ENCODE data around the gene ZC3HAV1. TPM values are rescaled to one million over a fixed set of nuclear protein-coding genes. Genes with fewer than 3 reads are reported as not detected.
A peak's percentile ranks its signal among the peaks of the same experiment; 100 is the strongest.

The ZC3HAV1 gene
- total and polyA plus RNA-seq, 12 donors, result 2.7 to 28.3 (median 6.4) TPM

DNA sequence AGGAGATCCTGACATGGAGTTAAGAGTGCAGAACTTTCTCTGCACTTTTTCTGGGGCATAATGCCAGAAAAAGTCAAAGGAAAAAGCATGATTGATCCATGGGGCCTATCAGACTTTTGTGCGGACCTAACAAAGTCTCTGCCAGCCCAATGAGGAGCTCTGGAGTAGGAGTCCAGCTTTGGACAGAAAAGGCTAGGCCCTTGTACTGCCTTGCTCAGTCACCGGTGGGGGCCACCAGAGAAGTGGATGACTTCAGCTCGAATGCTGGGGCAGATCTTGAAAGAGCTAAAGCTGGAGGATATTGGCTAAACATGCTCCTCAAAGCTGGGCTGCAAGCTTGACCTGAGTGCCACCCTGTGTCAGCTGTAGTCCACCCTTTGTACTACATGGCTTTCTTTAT lies 2.8 kb upstream of the ZC3HAV1 start:
- peaks cover 0 to 5% (median 0%) of the 10 kb centered on the region in 7 donors for H3K27me3 ChIP-seq
- intact Hi-C loops (cut with DNase I), result no loop called here
- H3K4me1 ChIP-seq, result peaks cover 0 to 27% (median 9%) of the 10 kb centered on the region in 9 donors
- DNase-seq (no peak), ATAC-seq (no peak)
- peak overlapping the region in 1 of 10 donors; percentile 100 for H3K27ac ChIP-seq
- TF ChIP-seq, protein P1, sequence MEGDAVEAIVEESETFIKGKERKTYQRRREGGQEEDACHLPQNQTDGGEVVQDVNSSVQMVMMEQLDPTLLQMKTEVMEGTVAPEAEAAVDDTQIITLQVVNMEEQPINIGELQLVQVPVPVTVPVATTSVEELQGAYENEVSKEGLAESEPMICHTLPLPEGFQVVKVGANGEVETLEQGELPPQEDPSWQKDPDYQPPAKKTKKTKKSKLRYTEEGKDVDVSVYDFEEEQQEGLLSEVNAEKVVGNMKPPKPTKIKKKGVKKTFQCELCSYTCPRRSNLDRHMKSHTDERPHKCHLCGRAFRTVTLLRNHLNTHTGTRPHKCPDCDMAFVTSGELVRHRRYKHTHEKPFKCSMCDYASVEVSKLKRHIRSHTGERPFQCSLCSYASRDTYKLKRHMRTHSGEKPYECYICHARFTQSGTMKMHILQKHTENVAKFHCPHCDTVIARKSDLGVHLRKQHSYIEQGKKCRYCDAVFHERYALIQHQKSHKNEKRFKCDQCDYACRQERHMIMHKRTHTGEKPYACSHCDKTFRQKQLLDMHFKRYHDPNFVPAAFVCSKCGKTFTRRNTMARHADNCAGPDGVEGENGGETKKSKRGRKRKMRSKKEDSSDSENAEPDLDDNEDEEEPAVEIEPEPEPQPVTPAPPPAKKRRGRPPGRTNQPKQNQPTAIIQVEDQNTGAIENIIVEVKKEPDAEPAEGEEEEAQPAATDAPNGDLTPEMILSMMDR (IDR thresholded peaks at IDR 0.05), result no peak
- H3K36me3 ChIP-seq, result no peaks in the 10 kb centered on the region
- H3K9me3 ChIP-seq, result no peaks in the 10 kb centered on the region
- WGBS, 2 donors, result 90 to 97% methylated on average over 3 of the region's 3 CpGs
- no peak overlapping the region for H3K4me3 ChIP-seq

DNA sequence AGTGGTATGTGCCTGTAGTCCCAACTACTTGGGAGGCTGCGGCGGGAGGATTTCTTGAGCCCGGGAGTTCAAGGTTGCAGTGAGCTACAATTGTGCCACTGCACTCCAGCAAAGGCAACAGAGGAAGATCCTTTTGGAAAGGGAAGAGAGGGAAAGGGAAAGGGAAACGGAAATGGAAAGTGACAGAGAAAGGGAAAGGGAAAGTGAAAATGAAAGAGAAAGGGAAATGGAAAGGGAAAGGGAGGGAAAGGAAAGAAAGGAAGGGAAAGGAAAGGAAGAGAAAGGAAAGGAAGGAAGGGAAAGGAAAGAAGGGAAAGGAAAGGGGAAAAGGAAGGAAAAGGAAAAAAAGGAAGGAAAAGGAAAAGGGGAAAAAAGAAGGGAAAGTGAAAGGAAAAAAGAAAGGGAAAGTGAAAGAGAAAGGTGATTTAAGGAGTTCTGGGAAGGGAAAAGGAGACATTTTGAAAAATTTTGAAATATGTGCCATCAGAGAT lies 2.3 kb upstream of the ZC3HAV1 start:
- 96% methylated on average over 4 of the region's 4 CpGs for WGBS, 2 donors
- Histone ChIP-seq H3K27me3 (peaks cover 0 to under 1% (median 0%) of the 10 kb centered on the region in 7 donors), H3K4me1 (peaks cover 0 to 32% (median 13%) of the 10 kb centered on the region in 9 donors), H3K27ac (peak overlapping the region in 1 of 10 donors; percentile 100), H3K9me3 (no peaks in the 10 kb centered on the region), H3K36me3 (no peaks in the 10 kb centered on the region), H3K4me3 (no peak overlapping the region)
- TF ChIP-seq, protein P1 (IDR thresholded peaks at IDR 0.05), result no peak
- ATAC-seq (no peak), DNase-seq (no peak)
- intact Hi-C loops (cut with DNase I), result no loop called here

DNA sequence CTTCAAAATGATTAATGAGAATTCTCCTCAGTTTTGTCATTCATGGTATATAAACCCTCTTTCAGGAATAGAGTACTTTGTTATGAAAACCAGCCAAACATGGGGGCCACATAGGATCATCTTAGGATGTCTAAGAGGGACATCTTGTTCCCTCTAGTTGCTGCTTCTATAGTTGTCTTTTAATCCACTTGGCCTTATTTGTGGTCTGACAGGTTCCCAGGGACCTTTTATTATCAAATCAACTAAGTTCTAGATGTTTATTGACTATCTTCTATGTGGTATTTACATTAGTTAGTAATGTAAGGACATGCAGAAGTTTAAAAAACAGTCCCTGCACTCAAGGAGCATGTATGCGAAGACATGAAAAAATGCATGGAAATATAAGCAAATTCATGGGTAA lies 1.6 kb upstream of the ZC3HAV1 start:
- no peak for DNase-seq
- no peaks in the 10 kb centered on the region for H3K36me3 ChIP-seq
- WGBS, 2 donors, result 97 to 98% methylated on average over 1 of the region's 1 CpG
- H3K27ac ChIP-seq, result peak overlapping the region in 2 of 10 donors; percentile 98 to 100
- H3K4me1 ChIP-seq, result peaks cover 0 to 39% (median 18%) of the 10 kb centered on the region in 9 donors
- ATAC-seq, result no peak
- H3K4me3 ChIP-seq, result no peak overlapping the region
- TF ChIP-seq, protein P1 (IDR thresholded peaks at IDR 0.05), result no peak
- H3K9me3 ChIP-seq, result no peaks in the 10 kb centered on the region
- intact Hi-C loops (cut with DNase I), result no loop called here
- H3K27me3 ChIP-seq, result no peaks in the 10 kb centered on the region

DNA sequence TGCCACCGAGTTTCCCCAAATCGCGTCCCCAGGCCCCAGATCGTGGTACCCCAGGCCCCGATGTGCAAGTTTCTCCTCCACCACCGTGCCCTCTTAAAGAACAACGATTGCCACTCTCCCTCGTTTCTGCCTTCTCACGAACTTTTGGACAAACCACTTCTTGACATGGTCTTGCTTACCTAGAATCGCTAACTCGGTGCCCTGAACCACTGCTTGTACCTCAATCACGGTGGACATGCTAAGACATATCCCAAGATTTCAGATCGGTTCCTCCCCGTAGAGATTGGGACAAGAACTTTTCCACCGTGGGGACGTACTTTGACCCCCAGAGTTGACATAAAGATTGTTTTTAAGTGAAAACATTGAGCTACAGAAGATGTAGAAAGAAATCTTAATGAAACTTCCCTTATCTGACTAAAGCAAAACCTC lies 477 bp upstream of the ZC3HAV1 start:
- 19 to 22% methylated on average over 16 of the region's 16 CpGs for WGBS, 2 donors
- intact Hi-C loops (cut with DNase I), result loop anchor here in 2 of 10 donors (2.0 to 10.0 kb wide), 2 partner anchors 23 to 125 kb away; partner anchors contain the start of gene UBN2 (in 1 of the 2)
- no peak for ATAC-seq
- TF ChIP-seq, protein P1 (IDR thresholded peaks at IDR 0.05), result no peak
- no peak for DNase-seq
- no peaks in the 10 kb centered on the region for H3K36me3 ChIP-seq
- no peaks in the 10 kb centered on the region for H3K9me3 ChIP-seq
- H3K4me1 ChIP-seq, result peaks cover 0 to 50% (median 25%) of the 10 kb centered on the region in 9 donors
- H3K27ac ChIP-seq, result peak overlapping the region; percentile 92 to 100 (median 97)
- no peaks in the 10 kb centered on the region for H3K27me3 ChIP-seq
- H3K4me3 ChIP-seq, result peak overlapping the region; percentile 84 to 99 (median 92)
